ENCODE measurements around the gene FAM13C. TPM values are rescaled to one million over a fixed set of nuclear protein-coding genes. Genes with fewer than 3 reads are reported as not detected.

Gene FAM13C
- total RNA-seq, 4 donors from 2014 or later, result 6.0 to 21.8 (median 10.5) TPM

- Histone ChIP-seq H3K4me1 (no peaks in the 10 kb centered on the region), H3K27me3 (no peaks in the 10 kb centered on the region), H3K27ac (no peak overlapping the region), H3K4me3 (no peak overlapping the region), H3K9me3 (no peaks in the 10 kb centered on the region), H3K36me3 (no peaks in the 10 kb centered on the region)
- DNase-seq (ENCODE audit: low spot score in 2 of 2), result no peak
- TF ChIP-seq CTCF (IDR thresholded peaks at IDR 0.05) (no peak), POLR2AphosphoS5 (IDR thresholded peaks at IDR 0.05) (no peak), EP300 (IDR thresholded peaks at IDR 0.05) (no peak), POLR2A (IDR thresholded peaks at IDR 0.05) (no peak)
Measured at GRCh38 chr10:59276919-59277318, 85.4 kb downstream of the FAM13C start.

GRCh38 chr10:59276133-59276532 is 86.2 kb downstream of the FAM13C start:
- H3K4me3 ChIP-seq, result no peak overlapping the region
- no peaks in the 10 kb centered on the region for H3K27me3 ChIP-seq
- no peak for TF ChIP-seq POLR2A (IDR thresholded peaks at IDR 0.05)
- TF ChIP-seq POLR2AphosphoS5 (IDR thresholded peaks at IDR 0.05), result no peak
- TF ChIP-seq CTCF (IDR thresholded peaks at IDR 0.05), result no peak
- H3K27ac ChIP-seq, result no peak overlapping the region
- H3K36me3 ChIP-seq, result no peaks in the 10 kb centered on the region
- no peaks in the 10 kb centered on the region for H3K9me3 ChIP-seq
- H3K4me1 ChIP-seq, result no peaks in the 10 kb centered on the region
- no peak for DNase-seq (ENCODE audit: low spot score in 2 of 2)

GRCh38 chr10:59273445-59273844 is 88.9 kb downstream of the FAM13C start:
- H3K4me3 ChIP-seq, result no peak overlapping the region
- WGBS, result 63% methylated on average over 1 of the region's 1 CpG
- no peak for DNase-seq (ENCODE audit: low spot score in 2 of 2)
- H3K4me1 ChIP-seq, result no peaks in the 10 kb centered on the region
- no peaks in the 10 kb centered on the region for H3K27me3 ChIP-seq
- no peak overlapping the region for H3K27ac ChIP-seq
- H3K36me3 ChIP-seq, result no peaks in the 10 kb centered on the region
- no peak for TF ChIP-seq POLR2AphosphoS5 (IDR thresholded peaks at IDR 0.05)
- no peak for TF ChIP-seq POLR2A (IDR thresholded peaks at IDR 0.05)
- TF ChIP-seq EP300 (IDR thresholded peaks at IDR 0.05), result no peak
- no peak for TF ChIP-seq CTCF (IDR thresholded peaks at IDR 0.05)
- no peaks in the 10 kb centered on the region for H3K9me3 ChIP-seq

- TF ChIP-seq POLR2AphosphoS5 (IDR thresholded peaks at IDR 0.05) (no peak), POLR2A (IDR thresholded peaks at IDR 0.05) (no peak), CTCF (IDR thresholded peaks at IDR 0.05) (no peak), EP300 (IDR thresholded peaks at IDR 0.05) (no peak)
- Histone ChIP-seq H3K9me3 (no peaks in the 10 kb centered on the region), H3K27ac (no peak overlapping the region), H3K4me1 (no peaks in the 10 kb centered on the region), H3K4me3 (no peak overlapping the region), H3K27me3 (no peaks in the 10 kb centered on the region), H3K36me3 (no peaks in the 10 kb centered on the region)
- DNase-seq (ENCODE audit: low spot score in 2 of 2), result no peak
Measured at GRCh38 chr10:59272061-59272460, 90.3 kb downstream of the FAM13C start.

GRCh38 chr10:59271160-59271559 is 91.2 kb downstream of the FAM13C start:
- WGBS, result 83% methylated on average over 4 of the region's 4 CpGs
- Histone ChIP-seq H3K9me3 (no peaks in the 10 kb centered on the region), H3K4me1 (no peaks in the 10 kb centered on the region), H3K4me3 (no peak overlapping the region), H3K27ac (no peak overlapping the region), H3K27me3 (no peaks in the 10 kb centered on the region), H3K36me3 (no peaks in the 10 kb centered on the region)
- TF ChIP-seq POLR2AphosphoS5 (IDR thresholded peaks at IDR 0.05) (no peak), CTCF (IDR thresholded peaks at IDR 0.05) (no peak), EP300 (IDR thresholded peaks at IDR 0.05) (no peak), POLR2A (IDR thresholded peaks at IDR 0.05) (no peak)
- no peak for DNase-seq (ENCODE audit: low spot score in 2 of 2)
